ENCODE results near the gene LDAF1.
"Not testable (repeated sequence)": the region's sequence is repeated elsewhere in the genome, so short reads cannot be mapped to it uniquely, and the experiment has no call there.

The LDAF1 gene

DNA sequence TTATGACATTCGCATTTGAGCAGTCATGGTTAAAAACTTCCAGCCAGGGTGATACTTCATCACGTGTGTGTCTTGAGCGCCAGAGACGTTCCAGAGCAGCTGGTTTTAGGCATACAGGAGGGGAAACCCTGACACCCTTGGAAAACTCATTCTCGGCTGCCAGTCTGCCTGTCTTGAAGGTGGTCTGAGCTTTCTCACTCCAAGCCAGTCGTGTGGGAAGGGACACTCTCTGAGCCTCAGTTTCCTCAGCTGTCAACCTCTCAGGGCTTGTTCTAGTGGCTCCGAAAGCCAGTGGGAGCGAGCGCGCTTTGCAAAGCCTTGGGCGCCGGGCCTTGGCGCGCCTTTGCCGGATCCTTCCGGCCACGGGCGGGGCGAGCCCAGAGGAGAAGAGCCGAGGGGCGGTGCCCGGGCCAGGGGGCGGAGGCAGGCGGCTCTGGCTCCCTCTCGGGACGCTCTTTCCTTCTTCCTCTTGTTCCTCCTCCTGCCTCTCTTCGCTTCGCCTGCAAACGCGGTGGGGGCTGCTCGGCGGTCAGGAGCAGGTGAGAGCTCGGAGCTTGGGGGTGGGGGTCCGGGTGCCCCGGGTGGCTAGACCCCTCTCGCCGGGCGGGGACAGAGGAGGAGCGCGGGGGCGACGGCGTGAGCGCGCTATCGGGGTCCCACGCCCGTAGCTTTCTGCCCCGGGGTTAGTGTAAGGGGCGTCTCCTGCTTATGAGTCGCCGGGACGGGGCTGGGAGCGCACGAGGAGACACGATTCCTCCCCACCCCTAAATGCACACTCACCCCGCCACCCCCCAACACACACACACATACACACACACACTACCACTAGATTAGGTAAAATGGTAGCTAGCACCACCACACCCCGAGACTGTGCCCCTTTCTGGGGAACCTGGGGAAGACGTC, at the start of gene LDAF1:
Gene LDAF1, plus strand, starts transcription at position 467 of the 903 bp plus-strand sequence. CDS start 2,509 bp downstream, outside the sequence.
- DNase-seq: peak; percentile 83 to 88

DNA sequence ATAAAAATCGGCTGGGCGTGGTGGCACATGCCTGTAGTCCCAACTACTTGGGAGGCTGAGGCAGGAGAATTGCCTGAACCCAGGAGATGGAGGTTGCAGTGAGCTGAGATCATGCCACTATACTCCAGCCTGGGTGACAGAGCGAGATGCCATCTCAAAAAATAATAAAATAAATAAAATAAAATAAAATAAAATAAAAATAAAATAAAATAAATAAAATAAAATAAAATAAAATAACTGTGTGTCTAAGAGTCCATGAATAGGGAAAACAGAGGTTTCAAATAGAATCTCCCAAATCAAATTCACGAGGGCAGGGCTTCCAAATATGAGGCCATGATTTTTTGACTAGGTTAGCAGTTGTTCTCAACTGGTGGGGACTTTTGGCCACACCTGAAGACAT, 42.9 kb upstream of the LDAF1 start:
- not testable (repeated sequence) for DNase-seq

DNA sequence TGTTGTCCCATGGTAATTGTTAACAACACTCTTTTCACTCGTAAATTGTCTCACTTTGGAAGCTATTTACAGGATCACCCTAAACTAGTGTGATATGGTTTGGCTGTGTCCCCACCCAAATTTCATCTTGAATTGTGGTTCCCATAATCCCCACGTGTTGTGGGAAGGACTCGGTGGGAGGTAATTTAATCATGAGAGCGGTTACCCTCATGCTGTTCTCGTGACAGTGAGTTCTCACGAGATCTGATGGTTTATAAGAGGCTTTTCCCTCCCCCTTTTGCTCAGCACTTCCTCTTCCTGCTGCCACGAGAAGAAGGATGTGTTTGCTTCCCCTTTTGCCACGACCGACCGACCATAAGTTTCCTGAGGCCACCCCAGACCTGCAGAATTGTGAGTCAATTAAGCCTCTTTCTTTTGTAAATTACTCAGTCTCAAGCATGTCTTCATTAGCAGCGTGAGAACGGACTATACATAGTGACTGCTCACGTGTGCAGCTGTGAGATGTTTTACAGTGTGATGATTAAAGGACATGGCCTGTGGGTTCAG, 42.3 kb upstream of the LDAF1 start:
- peak in 1 of 2 donors; percentile 3 for DNase-seq

DNA sequence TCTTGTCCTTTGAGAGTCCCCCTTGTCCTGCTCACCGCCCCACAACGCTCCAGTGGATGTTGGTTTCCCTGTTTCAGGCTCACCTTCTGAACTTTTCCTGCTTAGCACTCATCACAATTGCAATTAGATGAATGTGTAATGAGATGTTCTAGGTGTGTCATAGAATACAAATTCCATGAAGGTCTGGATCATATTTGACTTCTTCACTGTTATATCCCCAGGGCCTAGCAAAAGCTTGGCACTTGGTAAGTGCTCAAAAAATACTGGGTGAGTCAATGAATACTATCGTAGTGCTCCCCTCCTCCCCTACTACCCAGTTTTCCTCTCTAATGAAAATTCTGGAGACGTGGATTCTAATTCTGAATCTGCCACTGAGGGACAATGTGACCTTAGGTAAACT, 40.9 kb upstream of the LDAF1 start:
- DNase-seq: no peak

DNA sequence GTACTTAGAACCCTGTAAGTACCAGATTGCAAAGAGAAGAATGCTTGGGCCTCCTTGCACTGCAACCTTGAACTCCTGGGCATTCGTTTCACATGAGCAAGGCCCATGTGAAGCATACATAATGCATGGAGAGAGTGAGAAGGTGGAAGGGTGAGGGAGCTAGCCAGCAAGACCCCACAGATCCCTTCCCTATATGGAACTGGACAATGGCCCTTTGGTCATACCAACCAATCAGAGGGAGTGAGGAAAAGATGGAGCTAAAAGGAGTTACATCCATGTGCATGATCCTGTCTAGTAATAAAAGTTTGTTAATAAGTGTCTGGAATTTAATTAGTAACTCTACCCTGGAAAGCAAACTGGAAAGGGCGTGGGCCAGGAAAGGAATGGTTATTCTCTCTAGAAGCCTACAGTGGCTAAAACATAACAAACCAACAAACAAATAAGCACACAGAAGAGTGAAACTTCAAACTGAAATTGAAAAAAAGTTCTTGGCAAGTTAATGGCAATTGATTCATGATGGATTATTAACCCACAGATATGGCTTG, 37.4 kb upstream of the LDAF1 start:
- no peak for DNase-seq

DNA sequence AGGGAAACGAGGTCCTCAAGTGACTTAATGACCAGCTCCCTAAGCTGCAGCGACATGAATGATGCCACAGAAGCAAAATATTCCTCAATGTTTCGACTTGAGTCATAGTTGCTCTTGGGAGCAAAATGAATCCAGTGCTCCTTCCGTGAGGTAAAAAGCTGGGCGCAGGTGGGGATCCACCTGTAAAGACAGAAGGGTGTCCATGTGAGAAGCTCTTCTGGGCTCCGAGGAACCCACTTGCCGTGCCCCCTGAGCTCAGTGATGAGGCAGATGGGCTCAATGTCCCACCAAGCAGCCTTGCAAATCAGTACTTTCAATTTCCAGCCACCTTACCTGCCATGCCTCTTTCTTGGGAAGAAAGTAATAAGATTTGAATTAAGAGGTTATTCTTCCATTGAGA, 33.3 kb upstream of the LDAF1 start:
- no peak for DNase-seq

DNA sequence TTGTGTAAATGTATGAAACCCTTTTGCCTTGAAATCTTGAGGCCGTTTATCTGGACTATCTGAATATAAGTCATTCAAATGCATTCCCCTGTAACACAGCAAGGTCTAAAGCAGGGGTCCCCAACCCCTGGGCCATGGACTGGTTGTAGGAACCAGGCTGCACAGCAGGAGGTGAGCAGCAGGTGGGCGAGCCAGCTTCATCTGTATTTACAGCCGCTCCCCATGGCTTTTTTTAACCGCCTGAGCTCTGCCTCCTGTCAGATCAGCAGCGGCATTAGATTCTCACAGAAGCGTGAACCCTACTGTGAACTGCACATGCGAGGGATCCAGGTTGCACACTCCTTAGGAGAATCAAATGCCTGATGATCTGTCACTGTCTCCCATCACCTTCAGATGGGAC, 32.0 kb upstream of the LDAF1 start:
- DNase-seq: no peak

DNA sequence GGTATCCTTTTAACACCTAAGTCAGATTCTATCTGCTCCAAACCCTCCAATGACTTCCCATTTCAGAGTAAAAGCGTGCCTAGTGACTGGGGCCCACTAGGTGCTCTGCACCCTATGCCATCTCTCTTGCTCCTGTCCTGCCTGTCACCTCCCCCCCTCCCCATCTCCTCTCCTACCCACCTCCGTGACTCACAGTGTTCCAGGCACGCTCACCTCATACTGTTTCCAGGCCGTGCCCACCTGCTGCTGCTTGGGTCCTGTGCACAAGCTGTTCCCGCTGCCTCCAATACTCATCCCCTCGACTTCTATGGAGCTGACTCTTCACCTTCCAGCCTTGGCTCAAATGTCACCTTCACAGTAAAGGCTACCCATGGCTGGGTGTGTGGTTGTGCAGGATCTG, 29.5 kb upstream of the LDAF1 start:
- no peak for DNase-seq

DNA sequence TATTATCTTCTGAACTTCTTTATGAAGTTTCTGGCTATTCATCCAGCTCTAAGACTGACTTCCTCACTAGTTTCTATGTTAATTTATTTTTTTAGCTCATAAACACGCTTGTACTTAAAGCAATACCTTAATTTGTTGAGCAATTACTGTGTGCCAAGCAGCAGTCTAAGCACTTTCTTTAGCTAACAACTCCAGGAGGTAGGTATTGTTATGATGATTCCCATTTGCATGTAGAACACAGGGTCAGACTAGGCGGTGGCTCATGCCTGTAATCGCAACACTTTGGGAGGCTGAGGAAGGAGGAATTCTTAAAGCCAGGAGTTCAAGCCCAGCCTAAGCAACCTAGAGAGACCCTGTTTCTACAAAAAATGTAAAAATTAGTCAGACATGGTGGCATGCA, 27.7 kb upstream of the LDAF1 start:
- no peak for DNase-seq

DNA sequence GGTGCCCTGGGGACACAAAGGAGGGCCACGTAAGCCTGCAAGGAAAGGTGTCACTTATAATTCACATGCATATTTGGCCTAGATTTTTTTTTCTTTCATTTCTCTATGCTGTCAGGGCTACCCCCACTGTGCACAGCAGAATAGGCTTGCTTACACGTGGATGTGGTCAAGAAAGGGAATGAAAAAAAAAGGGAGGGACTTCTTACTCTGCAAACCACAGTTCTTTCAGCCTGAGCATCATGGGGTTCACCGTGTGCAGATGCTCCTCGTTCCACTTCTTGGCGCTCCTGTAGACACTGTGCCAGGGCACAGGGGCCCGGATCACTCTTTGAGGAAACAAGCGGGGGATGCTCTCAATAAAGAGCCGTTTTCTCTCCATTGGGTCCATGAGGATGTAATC, 24.4 kb upstream of the LDAF1 start:
- DNase-seq: no peak

DNA sequence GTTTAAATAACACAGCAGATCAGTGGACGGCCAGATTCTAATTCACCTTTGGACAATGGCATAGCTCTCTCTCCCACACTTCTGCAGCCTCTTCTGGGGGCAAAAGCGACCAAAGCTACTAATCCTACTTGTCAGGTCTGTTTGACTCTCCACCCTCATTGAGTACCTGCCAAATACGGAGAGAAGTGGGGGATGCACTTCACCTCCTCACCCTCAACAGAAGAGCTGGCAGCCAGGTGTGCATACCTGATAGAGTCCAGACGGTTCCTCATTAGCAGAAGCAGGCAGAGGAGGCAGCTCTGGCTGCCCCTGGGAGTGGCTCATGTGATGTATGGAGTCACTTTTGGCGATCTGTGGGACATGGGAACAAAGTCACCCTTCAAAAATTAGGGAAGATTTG, 12.7 kb upstream of the LDAF1 start:
- no peak for DNase-seq

DNA sequence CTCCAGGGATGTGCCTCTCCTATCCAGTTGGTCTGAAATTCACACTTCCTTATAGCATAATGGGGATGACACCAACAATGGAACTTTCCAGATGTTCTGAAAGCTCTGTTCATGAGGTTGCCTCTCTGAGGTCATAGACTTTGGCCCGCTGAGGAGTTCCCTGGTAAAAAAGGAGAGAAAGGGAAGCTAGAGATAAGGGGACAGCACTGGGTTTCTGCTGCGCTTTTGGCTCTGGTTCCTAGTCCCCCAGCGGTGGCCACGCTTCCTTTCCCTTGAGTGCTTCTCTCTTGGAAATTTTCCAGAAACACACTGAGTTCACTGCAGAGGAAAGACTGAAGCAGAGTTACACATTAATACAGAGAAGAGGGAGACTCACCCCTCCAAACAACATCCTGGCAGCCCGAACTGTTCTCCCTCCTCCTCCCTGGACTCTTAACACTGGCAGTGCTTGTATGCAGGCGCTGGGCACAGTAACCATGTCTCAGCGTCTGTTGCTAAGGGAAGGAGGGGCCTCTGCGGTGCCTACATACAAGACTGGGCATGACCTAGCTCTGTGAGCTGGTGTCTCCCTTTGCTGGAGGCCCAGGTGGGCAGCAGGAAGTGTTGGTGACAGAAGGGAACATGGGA, 8.0 kb upstream of the LDAF1 start, which contains the start of gene DNAH3:
Gene DNAH3, minus strand, starts transcription at position 472 of the 627 bp plus-strand sequence. CDS start 527 bp downstream, outside the sequence.
- no peak for DNase-seq

DNA sequence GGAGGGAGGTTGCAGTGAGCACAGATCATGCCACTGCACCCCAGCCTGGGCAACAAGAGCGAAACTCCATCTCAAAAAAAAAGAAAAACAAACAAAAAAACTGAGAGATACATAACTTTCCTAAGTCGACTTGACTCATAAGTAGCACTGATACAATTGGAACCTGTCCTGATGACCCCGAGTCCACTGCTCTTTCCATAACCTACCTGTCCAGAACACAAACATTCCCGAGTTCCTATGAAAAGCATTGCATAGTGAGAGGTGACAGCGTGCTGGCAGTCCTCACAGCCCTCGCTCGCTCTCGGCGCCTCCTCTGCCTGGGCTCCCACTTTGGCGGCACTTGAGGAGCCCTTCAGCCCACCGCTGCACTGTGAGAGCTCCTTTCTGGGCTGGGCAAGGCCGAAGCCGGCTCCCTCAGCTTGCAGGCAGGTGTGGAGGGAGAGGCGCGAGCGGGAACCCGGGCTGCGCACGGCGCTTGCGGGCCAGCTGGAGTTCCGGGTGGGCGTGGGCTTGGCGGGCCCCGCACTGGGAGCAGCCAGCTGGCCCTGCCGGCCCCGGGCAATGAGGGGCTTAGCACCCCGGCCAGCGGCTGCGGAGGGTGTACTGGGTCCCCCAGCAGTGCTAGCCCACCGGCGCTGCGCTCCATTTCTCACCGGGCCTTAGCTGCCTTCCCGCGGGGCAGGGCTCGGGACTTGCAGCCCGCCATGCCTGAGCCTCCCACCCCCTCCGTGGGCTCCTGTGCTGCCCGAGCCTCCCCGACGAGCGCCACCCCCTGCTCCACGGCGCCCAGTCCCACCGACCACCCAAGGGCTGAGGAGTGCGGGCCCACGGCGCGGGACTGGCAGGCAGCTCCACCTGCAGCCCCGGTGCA, 6.1 kb upstream of the LDAF1 start:
- DNase-seq: not testable (repeated sequence)

DNA sequence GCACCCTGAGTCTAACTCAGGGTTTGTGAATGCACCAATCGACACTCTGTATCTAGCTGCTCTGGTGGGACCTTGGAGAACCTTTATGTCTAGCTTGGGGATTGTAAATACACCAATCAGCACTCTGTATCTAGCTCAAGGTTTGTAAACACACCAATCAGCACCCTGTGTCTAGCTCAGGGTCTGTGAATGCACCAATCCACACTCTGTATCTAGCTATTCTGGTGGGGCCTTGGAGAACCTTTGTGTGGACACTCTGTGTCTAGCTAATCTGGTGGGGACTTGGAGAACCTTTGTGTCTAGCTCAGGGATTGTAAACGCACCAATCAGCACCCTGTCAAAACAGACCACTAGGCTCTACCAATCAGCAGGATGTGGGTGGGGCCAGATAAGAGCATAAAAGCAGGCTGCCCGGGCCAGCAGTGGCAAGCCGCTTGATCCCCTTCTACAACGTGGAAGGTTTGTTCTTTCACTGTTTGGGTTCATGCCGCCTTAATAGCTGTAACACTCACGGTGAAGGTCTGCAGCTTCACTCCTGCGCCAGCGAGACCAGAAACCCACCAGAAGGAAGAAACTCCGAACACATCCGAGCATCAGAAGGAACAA, 5.2 kb upstream of the LDAF1 start:
- DNase-seq: not testable (repeated sequence)

DNA sequence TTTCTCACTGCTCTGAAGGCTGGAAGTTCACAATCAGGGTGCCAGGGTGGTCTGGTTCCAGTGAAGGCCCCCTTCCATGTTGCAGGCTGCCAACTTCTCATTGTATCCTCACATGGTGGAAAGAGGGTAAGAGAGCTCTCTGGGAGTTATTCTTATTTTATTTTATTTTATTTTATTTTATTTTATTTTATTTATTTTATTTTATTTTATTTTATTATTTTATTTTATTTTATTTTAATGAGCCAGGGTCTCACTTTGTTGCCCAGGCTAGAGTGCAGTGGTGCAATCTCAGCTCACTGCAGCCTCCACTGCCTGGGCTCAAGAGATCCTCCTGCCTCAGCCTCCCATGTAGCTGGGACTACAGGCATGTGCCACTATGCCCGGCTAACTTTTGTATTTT, 2.5 kb upstream of the LDAF1 start:
- not testable (repeated sequence) for DNase-seq

DNA sequence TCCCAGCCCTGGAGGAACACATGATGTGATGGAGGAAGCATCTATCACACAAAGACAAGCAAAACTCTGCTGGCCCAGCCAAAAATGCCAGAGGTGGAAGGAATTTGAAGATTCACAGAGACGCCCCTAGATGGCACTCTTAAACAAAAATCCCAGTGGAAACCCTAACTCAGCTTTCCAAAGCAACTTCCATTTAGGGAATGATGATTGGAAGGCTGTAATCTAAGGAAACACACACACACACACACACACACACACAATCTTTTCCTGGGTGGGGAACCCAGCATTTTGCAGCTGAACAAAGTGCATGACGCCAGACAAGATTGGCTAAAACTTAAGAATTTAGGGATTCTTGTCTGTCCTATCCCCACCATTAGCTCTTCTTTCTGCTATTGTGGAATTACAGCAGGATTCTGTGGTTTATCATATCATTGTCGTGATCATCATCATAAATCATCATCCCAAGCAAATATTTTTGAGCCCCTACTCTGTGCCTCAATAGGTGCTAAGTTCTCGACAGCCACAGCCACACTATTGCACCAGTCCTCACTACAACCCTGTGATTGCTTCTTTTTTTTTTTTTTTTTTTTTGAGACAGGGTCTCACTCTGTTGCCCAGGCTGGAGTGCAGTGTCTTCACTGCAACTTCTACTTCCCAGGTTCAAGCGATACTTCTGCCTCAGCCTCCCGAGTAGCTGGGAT, 1.6 kb upstream of the LDAF1 start:
- DNase-seq: peak in 1 of 2 donors; percentile 12

DNA sequence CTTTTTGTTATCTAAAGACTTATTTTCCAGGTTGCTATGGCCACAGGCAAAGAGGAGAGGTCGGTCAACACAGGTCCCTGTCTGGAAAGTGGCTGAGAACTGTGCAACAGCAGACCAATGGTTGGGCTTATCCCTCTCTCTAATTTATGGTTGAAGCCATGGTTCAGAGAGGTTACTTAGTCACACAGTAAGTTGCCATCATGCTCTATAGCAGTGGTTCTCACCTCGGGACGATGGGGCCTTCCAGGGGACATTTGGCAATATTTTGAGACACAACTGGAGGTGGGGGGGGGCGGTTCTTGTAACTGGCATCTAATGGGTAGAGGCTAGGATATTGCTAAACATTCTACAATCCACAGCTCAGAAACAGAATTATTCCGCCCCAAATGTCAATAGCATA, 842 bp upstream of the LDAF1 start:
- no peak for DNase-seq

DNA sequence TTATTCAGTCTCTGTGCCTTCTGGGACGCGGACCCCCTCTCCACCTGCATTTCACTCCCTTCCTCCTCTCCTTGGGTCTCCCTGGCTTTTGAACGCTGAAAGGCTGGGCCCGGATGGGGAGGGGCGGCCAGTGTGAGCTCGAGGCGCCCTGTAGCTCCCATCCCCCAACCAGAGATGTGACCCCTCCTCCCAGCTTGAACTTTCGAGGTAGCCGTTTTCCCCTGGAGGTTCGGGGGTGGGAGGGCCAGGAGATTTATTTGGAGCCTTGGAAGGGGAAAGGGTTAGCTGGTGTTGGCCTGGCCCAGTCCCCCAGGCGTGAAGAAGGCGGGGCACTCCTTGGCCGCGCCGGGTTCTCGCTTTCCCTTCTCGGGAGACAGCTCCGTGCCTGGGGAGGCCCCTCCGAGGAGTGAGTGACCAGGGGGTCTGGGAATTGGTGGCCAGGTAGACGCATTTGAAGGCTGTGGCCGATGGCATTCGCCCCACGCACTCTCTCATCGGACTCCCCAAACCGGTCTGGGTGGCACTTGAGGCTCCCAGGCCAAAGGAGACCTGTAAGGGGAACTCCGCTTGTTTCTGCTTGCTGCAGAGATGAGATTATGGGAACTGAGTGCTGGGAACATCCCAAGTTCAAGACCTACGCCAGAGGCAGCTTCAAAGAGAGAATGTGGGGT, 942 bp downstream of the LDAF1 start:
- DNase-seq: peak; percentile 15 to 18

DNA sequence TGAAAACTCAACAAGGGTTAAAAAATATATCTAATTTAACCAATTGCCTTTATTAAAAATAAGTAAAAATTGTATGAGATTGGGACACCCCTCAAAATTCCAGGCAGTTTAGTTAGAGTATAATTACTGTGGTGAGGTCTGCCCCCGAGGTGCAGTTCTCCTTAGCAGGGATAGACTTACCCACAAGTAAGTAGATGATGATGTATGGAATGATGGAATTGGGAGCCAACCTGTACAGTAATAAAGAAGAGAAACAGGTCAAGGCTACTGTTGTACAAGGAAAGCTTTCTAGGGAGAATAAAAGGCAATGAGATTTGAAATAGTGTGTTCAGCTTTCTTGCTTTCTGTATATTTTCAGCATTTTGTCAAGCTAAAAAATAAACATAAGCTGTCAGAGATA, 1.8 kb downstream of the LDAF1 start:
- DNase-seq: no peak

DNA sequence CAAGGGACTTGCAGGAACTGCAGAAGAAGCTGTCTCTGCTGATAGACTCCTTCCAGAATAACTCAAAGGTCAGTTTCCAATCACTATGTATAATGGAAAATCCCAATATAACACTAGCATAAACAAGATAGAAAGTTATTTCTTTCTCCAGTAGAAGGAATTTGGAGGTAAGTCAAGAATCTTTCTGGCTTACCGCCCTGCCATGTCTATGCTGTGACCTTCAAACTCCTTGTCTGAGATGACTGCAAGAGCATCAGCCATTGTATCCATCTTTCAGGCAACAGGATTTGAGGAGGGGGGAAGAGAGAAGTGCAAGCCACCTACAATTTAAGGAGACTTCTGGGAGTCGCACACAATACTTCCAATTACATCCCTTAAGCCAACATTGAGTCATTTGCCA, 2.7 kb downstream of the LDAF1 start:
- DNase-seq: no peak

DNA sequence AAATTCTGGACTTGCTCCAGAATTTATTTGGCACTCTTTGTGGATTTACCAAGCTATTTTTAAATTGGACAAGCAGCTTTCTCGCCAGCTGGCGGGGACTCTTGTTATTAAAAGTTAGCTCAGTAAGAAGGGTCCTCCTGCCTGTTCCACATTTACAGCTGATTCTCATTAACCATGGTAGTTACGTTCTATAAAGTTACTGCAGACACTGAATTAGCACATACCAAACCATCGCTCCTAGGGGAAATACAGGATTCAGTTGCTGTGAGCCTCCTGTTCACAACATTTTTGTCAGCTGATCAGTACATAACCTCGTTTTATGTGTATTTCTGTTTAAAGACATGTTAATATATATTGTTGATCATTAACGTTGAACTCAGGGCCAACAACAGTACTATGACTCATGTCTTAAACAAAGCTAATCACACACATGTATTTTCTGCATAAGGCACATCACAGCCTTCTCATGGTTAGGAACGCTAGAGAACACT, 4.2 kb downstream of the LDAF1 start:
- DNase-seq: no peak
